HAP-1 (cell line): ENCODE results near the gene PTPRT.

ENCODE experiments used
- DNase-seq, 2 experiments: peaks; one replicate each; pipeline ENCODE4 v3.0.0-alpha.2; 2016 to 2020; ENCODE audit warnings: low spot score in 2 of 2
- H3K27me3 ChIP-seq: fragments of 250-450 bp; sonication (Bioruptor Pico); 2 replicates; pipeline ENCODE4 v1.5.1; 2020; ENCODE audit warnings: low read depth, mild to moderate bottlenecking, moderate library complexity
- H3K36me3 ChIP-seq: fragments of 250-450 bp; sonication (Bioruptor Pico); replicated peaks from 2 replicates; pipeline ENCODE4 v1.5.1; 2020; ENCODE audit warnings: mild to moderate bottlenecking
- H3K4me1 ChIP-seq: fragments of 250-450 bp; sonication (Bioruptor Pico); 2 replicates; pipeline ENCODE4 v1.5.1; 2020; ENCODE audit warnings: mild to moderate bottlenecking
- H3K4me3 ChIP-seq: fragments of 250-450 bp; sonication (Bioruptor Pico); 2 replicates; pipeline ENCODE4 v1.5.1; 2020; ENCODE audit warnings: mild to moderate bottlenecking, moderate library complexity
- H3K9me3 ChIP-seq: fragments of 250-450 bp; sonication (Bioruptor Pico); 2 replicates; pipeline ENCODE4 v1.5.1; 2020; ENCODE audit warnings: mild to moderate bottlenecking, moderate library complexity
- in situ Hi-C: fragments of 300-500 bp; cut with MboI; formaldehyde crosslinking; loops from 3 replicates; pipeline ENCODE4 v1.14.3; 2020; ENCODE audit warnings: low sequenced_read_pairs, inconsistent platforms, mixed read lengths

The PTPRT gene

DNA sequence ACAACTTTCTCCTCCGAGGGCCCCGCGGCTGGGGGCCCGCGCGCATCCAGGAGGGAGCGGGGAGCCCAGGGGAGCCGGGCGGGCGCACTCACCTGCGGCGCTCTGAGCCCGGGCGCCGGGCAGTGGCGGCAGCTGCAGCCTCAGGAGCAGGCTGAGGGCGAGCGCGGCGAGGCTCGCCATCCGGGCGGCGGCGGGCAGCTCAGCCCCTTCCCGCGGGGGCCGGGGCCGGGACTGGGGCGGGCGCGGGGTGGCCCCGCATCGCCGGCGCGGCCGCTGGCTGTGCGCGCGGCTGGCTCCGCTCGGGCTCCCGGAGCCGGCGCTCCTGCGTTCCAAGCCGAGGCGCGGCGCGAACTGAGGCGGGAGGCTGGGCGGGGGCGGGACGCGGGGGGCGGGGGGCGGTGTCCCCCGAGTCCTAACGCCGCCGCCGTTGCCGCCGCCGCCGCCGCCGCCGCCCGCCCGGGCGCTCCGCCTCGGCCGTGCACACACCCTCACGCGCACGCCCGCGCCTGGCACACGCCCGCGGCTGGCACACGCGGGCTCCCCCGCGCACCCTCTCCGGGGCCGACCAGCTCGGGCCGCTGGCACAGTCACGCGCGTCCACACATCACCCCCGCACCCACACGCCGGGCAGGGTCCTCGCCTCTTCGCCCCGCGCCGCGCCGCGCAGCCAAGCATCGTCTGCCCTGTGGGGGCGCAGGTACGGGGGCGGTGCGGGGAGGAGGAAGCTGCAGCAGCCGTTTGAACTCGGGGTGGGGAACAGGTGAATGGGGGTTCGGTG lies at the start of gene PTPRT:
PTPRT (minus strand) TSS at position 353 of the 778 bp plus-strand sequence; CDS start at position 180, 173 bp downstream.
- no peaks in the 10 kb centered on the region for H3K4me1 ChIP-seq
- no peak within 1 kb of the TSS for H3K4me3 ChIP-seq
- in situ Hi-C loops, result loop anchor here (25.0 kb wide), 2 partner anchors 1227 to 1452 kb away; no protein-coding TSS in a partner anchor
- H3K27me3 ChIP-seq, result peaks cover 8% of the 10 kb centered on the region; the same call in 1 of the 2 replicates
- no peak for DNase-seq
- no peaks in the 10 kb centered on the region for H3K9me3 ChIP-seq
- no peaks in the 10 kb centered on the region for H3K36me3 ChIP-seq

DNA sequence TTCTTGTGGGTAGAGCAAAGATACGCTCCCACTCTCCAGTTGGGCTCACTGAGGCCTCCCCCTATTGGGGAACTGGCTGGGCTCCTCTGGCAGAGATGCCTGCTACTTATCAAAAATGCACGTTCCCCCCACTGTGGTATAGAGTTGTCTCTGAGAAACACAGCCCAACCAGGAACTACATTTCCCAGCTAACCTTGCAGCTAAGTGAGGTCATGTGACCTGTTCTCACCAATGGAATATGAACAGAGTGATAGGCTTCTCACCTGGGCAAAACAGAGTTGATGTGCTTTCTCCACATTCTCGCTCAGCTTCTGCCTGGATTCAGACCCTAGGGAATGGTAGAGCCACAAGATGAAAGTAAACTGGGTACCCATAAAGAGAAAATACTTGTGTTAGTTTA lies 49.1 kb upstream of the PTPRT start:
- H3K4me1 ChIP-seq, result no peaks in the 10 kb centered on the region
- H3K27me3 ChIP-seq, result no peaks in the 10 kb centered on the region
- H3K9me3 ChIP-seq, result no peaks in the 10 kb centered on the region
- DNase-seq, result no peak
- in situ Hi-C loops, result no loop called here
- H3K36me3 ChIP-seq, result no peaks in the 10 kb centered on the region
- H3K4me3 ChIP-seq, result no peak overlapping the region

DNA sequence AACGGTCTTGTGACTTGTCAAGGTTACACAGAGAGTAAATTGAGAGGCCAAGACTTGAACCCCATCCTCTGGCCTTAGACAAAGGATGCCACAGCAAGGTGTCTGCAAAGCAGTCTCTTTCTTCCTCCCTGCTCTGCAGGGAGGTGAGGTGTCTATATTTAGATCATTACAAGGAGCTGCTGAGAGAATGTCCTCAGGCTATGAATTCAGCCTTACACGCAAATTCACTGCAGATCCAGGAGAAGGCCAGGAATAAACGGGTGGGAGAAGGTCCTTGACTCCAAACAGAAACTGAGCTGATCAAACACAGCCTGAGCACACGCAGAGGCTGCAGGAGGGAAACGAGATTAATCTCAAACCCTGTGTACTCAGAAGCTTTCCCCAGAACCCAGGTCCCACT lies 48.6 kb upstream of the PTPRT start:
- in situ Hi-C loops, result no loop called here
- Histone ChIP-seq H3K36me3 (no peaks in the 10 kb centered on the region), H3K9me3 (no peaks in the 10 kb centered on the region), H3K4me1 (no peaks in the 10 kb centered on the region), H3K27me3 (no peaks in the 10 kb centered on the region), H3K4me3 (no peak overlapping the region)
- DNase-seq, result no peak

DNA sequence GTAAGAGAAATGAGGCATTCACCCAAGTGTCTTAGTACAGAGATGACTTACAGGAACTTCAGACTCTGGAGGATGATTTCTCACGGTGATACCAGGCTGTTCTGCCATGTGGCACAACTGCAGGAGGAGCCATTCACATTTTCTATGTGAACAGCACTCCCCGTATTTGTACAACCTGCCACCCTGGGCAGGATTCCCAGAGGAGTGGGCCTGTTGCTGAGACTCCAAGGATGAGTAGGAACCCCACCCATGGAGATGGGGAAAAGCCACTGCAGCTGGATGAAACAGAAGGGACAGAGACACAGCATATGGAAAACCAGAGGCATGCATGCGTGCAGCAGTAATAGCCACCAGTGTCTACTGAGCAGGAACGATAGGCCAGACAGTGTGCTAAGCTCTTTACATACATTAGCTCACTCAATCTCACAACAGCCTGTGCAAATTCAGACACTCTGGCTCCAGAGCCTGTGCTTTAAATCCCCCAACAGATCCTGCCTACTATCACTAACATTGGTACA lies 48.0 kb upstream of the PTPRT start:
- H3K36me3 ChIP-seq, result no peaks in the 10 kb centered on the region
- no peak overlapping the region for H3K4me3 ChIP-seq
- in situ Hi-C loops, result no loop called here
- H3K27me3 ChIP-seq, result no peaks in the 10 kb centered on the region
- no peak for DNase-seq
- H3K4me1 ChIP-seq, result no peaks in the 10 kb centered on the region
- no peaks in the 10 kb centered on the region for H3K9me3 ChIP-seq

DNA sequence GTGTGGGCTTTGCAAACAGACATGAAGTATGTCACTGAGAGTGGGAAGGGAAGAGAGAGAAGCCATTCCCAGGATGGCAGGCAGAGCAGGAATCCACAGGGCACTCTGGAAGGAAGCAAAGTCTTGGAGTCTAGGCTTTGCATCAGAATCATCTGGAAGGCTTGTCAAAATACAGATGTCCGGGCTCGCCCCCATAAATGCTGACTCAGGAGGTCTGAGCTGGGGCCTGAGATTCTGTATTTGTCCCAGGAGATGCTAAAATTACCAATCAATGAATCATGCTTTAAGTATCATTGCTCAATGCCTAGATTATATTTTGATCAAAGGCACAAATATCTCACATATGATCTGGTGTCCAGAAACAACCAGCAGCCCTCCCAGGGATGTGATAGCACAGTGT lies 46.3 kb upstream of the PTPRT start:
- Histone ChIP-seq H3K9me3 (no peaks in the 10 kb centered on the region), H3K27me3 (no peaks in the 10 kb centered on the region), H3K4me1 (no peaks in the 10 kb centered on the region), H3K36me3 (no peaks in the 10 kb centered on the region), H3K4me3 (no peak overlapping the region)
- no peak for DNase-seq
- in situ Hi-C loops, result no loop called here

DNA sequence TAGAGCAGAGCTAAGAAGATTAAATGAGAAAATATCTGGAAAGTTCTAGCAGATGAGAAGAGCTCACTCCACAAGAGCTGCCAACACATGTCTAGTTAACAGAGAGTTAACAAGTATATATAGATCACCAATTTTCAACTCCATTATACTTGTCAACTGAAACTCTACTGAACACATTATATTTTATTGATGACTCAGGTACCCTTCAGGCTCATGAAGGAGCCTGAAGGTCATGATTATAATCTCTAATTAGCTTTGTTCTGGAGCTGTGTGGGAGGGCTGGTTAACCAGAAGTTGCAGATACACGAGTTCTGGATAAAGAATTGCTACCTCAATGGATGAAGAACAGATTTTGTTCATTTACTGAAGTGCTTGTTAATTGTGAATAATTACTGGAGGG lies 42.1 kb upstream of the PTPRT start:
- no peaks in the 10 kb centered on the region for H3K4me1 ChIP-seq
- no peak for DNase-seq
- H3K4me3 ChIP-seq, result no peak overlapping the region
- H3K9me3 ChIP-seq, result no peaks in the 10 kb centered on the region
- no peaks in the 10 kb centered on the region for H3K36me3 ChIP-seq
- in situ Hi-C loops, result no loop called here
- H3K27me3 ChIP-seq, result no peaks in the 10 kb centered on the region

DNA sequence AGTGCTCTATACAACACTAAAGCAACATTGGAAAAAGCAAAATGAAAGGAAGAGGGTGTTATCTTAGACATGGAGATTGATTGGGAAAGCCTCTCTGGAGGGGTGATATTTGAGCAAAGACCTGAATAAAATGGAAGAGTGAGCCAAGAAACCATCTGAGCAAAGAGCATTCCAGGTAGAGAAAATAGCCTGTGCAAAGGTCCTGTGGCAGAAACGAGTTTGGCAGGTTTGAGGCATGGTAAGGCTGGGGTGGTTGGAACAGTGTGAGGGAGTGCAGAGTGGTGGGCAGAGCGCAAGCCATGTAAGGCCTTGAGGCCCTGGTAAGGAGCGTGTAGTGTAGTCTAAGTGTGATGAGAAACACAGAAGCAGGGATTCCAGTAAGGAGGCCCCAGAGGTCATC lies 40.0 kb upstream of the PTPRT start:
- Histone ChIP-seq H3K9me3 (no peaks in the 10 kb centered on the region), H3K27me3 (no peaks in the 10 kb centered on the region), H3K36me3 (no peaks in the 10 kb centered on the region), H3K4me3 (no peak overlapping the region), H3K4me1 (no peaks in the 10 kb centered on the region)
- in situ Hi-C loops, result no loop called here
- no peak for DNase-seq

DNA sequence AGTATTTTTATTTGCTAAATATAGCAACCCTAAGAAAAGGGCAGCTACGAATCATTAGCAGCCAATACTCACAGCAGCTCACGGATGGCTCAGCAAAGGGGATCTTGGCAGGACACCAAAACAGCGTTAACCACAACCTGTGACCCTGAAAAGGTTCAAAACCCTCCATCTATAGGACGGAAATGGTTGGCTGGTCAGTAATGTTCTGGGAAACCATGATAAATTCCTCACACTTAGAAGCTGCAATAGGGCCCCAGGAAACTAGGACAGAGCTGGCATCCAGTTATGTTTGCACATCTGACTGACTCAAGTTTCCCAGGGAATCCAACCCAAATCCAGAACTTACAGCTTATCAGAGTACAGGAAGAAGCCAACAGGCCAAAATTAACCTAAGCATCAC lies 30.9 kb upstream of the PTPRT start:
- in situ Hi-C loops, result no loop called here
- no peak for DNase-seq
- Histone ChIP-seq H3K27me3 (no peaks in the 10 kb centered on the region), H3K4me1 (no peaks in the 10 kb centered on the region), H3K4me3 (no peak overlapping the region), H3K9me3 (no peaks in the 10 kb centered on the region), H3K36me3 (no peaks in the 10 kb centered on the region)

DNA sequence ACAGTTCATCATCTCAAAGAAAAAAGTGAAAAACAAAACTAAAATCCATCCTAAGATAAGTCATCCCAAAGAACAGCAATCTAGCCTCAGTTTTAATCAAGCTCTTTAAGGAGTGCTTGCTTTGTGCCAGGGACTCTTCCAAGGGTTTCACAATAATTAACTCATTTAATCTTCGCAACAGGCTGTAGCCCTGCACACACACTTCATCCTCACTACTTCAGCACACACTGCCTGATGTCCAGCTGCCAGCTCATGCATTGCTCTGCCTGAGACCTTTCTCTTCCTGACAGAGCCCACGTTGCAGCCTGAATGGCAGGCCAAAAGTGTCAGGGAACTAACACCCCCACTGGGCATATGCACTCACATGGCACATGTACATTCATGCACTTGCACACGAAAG lies 21.2 kb upstream of the PTPRT start:
- Histone ChIP-seq H3K4me3 (no peak overlapping the region), H3K9me3 (no peaks in the 10 kb centered on the region), H3K36me3 (no peaks in the 10 kb centered on the region), H3K27me3 (no peaks in the 10 kb centered on the region), H3K4me1 (no peaks in the 10 kb centered on the region)
- DNase-seq, result no peak
- in situ Hi-C loops, result no loop called here

DNA sequence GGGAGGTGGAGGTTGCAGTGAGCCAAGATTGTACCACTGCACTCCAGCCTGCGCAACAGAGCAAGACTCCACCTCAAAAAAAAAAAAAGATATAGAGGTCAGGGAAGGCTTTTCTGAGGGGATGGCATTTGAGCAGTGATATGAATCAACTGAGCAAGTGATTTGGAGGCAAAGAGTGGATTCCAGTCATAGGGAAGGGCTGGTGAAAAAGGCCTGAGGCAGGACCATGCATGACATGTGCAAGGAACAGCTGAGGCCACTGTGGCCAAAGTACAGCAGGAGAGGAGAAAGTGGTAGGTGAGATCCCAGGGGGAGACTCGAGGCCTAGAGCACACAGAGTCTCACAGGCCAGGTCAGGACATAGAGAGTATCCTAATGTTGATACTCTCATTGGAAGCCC lies 20.1 kb upstream of the PTPRT start:
- H3K4me3 ChIP-seq, result no peak overlapping the region
- H3K4me1 ChIP-seq, result no peaks in the 10 kb centered on the region
- no peaks in the 10 kb centered on the region for H3K27me3 ChIP-seq
- H3K9me3 ChIP-seq, result no peaks in the 10 kb centered on the region
- DNase-seq, result no peak
- H3K36me3 ChIP-seq, result no peaks in the 10 kb centered on the region
- in situ Hi-C loops, result no loop called here

DNA sequence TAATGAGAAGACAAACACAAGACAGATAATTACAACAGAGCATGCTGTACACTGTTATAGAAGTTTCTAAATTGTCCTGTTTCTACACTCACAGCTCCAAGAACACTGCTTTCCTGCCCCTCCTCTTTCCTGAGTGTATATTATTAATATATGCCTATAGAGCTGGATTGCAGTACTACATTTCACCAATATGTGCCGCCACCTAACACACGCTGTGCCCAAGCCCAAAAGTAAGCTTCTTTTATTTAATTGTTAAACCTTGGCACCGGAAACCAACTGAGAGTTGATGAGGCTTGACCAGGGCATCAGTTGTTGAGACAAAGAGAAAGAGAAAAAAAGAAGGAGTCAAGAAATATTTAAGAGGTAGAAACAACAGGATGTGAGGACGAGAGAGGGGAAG lies 16.0 kb upstream of the PTPRT start:
- no peaks in the 10 kb centered on the region for H3K27me3 ChIP-seq
- in situ Hi-C loops, result no loop called here
- H3K4me3 ChIP-seq, result no peak overlapping the region
- H3K4me1 ChIP-seq, result no peaks in the 10 kb centered on the region
- no peaks in the 10 kb centered on the region for H3K36me3 ChIP-seq
- DNase-seq, result no peak
- H3K9me3 ChIP-seq, result no peaks in the 10 kb centered on the region

DNA sequence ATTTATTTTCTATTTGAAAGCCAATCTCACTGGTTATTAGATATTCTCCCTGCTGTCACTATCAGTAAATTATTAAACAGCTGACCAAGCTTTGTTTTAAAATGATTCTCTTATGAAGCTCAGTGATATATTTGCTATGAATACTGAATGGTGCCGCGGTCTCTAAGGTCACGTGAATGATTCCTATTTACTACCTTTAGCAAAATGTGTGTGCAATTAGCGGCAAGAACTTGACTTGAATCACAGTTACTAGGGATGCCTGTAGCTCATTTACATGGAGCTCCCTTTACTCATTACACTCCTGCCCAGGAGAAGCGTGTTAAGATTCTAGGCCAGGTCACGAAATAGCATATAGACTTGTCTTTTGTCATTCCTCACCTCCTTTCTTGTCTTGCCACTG lies 12.4 kb upstream of the PTPRT start:
- Histone ChIP-seq H3K9me3 (no peaks in the 10 kb centered on the region), H3K4me1 (no peaks in the 10 kb centered on the region), H3K27me3 (no peaks in the 10 kb centered on the region), H3K36me3 (no peaks in the 10 kb centered on the region), H3K4me3 (no peak overlapping the region)
- in situ Hi-C loops, result no loop called here
- no peak for DNase-seq

DNA sequence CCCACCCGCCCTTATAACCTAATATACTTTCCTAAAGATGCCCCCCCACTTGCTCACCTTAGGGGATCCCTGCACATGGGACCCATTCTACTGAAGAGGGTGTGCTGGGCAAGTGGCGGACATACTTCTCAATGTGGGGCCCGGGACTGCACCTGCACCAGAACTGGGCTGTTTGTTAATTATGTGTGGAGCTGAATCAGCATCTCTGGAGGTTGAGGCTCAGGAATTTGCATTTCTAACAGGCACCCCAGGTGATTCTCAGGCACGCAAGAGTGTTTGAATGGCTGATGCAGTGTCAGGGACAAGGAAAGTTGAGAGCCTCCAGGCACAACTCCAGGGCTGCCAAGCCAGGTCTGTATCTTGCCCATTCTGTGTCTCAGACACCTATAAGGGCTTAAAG lies 8.9 kb upstream of the PTPRT start:
- Histone ChIP-seq H3K27me3 (no peaks in the 10 kb centered on the region), H3K9me3 (no peaks in the 10 kb centered on the region), H3K4me1 (no peaks in the 10 kb centered on the region), H3K36me3 (no peaks in the 10 kb centered on the region), H3K4me3 (no peak overlapping the region)
- in situ Hi-C loops, result loop anchor here (25.0 kb wide), 2 partner anchors 1236 to 1461 kb away; no protein-coding TSS in a partner anchor
- no peak for DNase-seq

DNA sequence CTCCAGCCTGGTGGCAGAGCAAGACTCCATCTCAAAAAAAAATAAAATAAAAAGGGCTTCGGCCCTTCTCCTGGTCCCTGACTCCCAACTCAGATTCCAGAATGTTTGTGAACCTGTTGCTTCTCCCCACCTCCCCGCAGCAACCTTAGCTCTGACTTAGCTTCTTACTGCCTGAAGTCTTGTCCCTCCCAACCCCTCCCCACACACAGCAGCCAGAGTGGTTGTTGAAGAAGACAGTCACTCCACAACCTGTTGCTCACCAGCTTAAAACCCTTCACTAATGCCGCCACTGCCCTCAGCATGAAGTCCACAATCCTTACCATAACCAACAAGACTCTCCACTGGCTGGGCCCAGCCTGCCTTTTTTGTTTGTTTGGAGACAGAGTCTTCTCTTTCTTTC lies 6.5 kb upstream of the PTPRT start:
- Histone ChIP-seq H3K9me3 (no peaks in the 10 kb centered on the region), H3K4me1 (no peaks in the 10 kb centered on the region), H3K27me3 (no peaks in the 10 kb centered on the region), H3K36me3 (no peaks in the 10 kb centered on the region), H3K4me3 (no peak overlapping the region)
- in situ Hi-C loops, result loop anchor here (25.0 kb wide), 2 partner anchors 1234 to 1459 kb away; no protein-coding TSS in a partner anchor
- DNase-seq, result no peak
